GM12865 (cell line): ENCODE results near the gene ASTN2.

ENCODE experiments used
- DNase-seq: peaks from one replicate; pipeline ENCODE4 v3.0.0; 2010; ENCODE audit warnings: low read depth
- H3K4me3 ChIP-seq: 2 replicates; pipeline ENCODE4 v1.5.1; 2011; ENCODE audit warnings: mild to moderate bottlenecking, low read depth, low read length, control low read depth
- CTCF ChIP-seq: IDR thresholded peaks from 2 replicates; pipeline ENCODE4 v1.5.1; 2011; ENCODE audit warnings: low read length, control low read depth, low read depth, inconsistent platforms; ENCODE audit not compliant: insufficient read depth; ENCODE audit errors: missing control alignments

Gene ASTN2

GRCh38 chr9:117017414-117017985 is 397.4 kb downstream of the ASTN2 start:
- TF ChIP-seq CTCF = no peak
- H3K4me3 ChIP-seq = no peak overlapping the region
- no peak for DNase-seq

DNA sequence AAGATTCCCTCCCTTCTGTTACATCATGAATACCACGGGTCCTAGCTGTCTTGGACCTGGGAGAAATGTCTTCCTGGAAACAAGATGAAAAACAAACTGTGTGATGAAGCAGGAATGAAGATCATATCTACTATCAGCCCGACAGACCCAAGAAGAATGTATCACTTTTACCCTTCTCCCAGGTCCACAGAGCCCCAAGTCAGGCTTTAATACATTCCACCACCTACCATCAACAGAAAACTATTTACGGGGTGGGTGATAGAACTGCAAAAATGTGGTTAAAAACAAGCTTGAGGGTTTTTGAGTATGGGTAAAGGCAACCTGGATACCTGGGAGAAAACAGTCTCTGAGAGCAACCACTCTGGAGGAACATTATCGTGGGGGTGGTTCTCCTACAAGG is 400.8 kb downstream of the ASTN2 start:
- TF ChIP-seq CTCF = no peak
- H3K4me3 ChIP-seq = no peak overlapping the region
- DNase-seq = no peak

DNA sequence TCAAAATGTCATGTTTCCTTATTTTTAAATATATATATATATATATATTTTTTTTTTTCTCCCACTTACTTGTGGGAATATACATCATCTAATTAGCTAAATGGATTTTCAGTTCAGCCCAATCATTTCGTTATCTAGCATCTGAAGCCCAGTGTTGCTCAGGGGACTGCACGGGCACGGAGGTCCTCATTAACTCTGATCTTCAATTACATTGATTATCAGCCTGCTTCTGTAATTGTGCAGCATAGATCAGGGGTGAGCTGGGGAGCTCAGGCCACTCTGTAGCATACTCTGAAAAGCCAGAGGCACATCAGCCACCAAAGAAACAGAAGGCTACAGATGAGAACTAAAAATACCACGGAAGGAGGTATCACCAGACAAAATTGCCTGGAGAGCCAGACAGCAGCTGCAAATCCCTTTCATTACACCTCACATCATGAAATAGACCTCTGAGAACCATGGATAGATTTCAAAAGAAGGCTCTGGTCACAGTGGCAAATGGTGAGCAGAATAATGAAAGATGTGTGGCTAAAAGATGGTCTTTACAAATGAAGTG is 401.3 kb downstream of the ASTN2 start:
- no peak for TF ChIP-seq CTCF
- no peak overlapping the region for H3K4me3 ChIP-seq
- DNase-seq = no peak

DNA sequence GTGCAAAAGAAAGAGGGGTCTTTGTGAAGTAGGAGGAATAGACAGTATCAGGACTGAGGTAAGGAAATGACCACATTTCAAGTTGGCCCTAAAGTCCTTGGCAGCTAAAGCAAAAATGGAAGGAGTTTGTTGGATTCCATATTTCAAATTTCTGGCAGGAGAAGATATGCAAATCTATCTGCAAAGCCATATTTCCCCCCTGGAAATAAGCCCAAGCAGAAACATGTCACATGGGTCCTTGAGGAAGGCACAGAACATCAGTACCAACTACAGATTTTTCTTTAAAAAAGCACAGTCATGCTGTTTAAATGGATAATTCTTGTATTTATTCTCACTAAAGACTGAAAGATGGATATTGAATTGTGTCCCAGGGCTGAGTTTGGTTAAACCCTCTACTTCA is 404.8 kb downstream of the ASTN2 start:
- DNase-seq = no peak
- no peak for TF ChIP-seq CTCF
- H3K4me3 ChIP-seq = no peak overlapping the region

DNA sequence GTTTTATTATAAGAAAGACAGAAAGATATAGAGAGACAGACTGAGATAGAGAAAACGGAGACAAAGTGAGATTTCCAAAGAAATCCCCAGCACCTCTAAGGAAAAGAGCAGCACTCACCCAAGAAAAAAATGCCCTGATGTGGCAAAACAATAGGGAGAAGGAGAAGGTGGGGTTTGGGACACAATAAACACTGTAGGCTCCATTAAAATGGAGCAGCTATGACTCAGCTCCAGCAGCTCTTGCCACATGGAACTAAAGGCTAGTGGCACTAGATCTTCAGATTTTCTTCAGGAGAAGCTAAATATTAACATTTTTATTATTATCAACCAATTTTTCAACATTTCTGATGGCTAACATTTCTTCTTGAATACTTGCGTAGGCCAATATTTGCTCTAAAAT is 406.0 kb downstream of the ASTN2 start:
- no peak for TF ChIP-seq CTCF
- H3K4me3 ChIP-seq = no peak overlapping the region
- DNase-seq = no peak

DNA sequence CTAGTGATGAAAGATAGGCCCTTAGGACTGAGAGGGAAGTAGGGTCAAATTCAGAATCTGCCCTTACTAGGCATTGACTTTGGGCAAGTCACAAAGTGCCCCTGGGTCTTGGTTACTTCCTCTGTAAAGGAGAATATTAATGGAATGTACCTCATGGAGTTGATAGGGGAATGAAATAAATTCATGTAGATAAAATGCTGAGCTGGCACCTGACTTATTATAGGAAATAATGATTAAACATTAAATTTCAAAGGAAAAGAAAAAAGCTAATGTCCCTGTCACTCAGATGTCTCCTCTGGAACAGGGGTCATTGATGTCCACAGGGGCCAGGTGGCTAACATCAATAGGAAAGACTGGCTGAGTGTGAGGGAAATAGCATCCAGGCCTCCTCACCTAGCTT is 406.4 kb downstream of the ASTN2 start:
- no peak for DNase-seq
- no peak overlapping the region for H3K4me3 ChIP-seq
- no peak for TF ChIP-seq CTCF

GRCh38 chr9:117002686-117003085 is 412.2 kb downstream of the ASTN2 start:
- no peak overlapping the region for H3K4me3 ChIP-seq
- TF ChIP-seq CTCF = no peak
- no peak for DNase-seq
